HL-60 (cell line): Measurements from ENCODE around the gene MAN1C1.

Experiments used
- POLR2AphosphoS5 ChIP-seq: IDR thresholded peaks from 2 replicates; pipeline ENCODE4 v1.6.1; 2012; ENCODE audit warnings: low read depth
- TF ChIP-seq, protein P1 (sequence below): IDR thresholded peaks from 2 replicates; pipeline ENCODE4 v1.6.1; 2012; ENCODE audit warnings: low read depth; ENCODE audit not compliant: insufficient replicate concordance
- TF ChIP-seq, protein P2 (sequence below): IDR thresholded peaks from one replicate; pipeline ENCODE4 v1.5.1; 2011; ENCODE audit warnings: low read length, control low read depth, inconsistent platforms; ENCODE audit not compliant: insufficient read depth

DNA sequence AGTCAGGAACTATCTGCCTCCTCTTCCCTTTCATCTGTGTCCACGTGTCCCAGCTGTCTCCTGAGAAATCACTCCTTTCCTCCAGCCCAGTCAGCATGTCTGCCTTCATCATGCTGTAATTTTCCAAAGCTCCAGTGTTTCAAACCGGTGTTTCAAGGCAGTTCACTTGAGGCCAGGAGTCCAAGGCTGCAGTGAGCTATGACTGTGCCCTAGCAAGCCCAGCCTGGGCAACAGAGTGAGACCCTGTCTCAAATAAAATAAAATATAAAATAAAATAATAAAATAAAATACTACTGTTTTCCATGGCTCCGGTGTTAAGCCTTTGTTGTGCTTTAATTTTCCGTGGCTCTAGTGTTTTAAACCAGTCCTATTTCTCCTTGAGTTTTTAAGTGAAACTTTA lies 175.5 kb downstream of the MAN1C1 start:
- TF ChIP-seq, protein P1, sequence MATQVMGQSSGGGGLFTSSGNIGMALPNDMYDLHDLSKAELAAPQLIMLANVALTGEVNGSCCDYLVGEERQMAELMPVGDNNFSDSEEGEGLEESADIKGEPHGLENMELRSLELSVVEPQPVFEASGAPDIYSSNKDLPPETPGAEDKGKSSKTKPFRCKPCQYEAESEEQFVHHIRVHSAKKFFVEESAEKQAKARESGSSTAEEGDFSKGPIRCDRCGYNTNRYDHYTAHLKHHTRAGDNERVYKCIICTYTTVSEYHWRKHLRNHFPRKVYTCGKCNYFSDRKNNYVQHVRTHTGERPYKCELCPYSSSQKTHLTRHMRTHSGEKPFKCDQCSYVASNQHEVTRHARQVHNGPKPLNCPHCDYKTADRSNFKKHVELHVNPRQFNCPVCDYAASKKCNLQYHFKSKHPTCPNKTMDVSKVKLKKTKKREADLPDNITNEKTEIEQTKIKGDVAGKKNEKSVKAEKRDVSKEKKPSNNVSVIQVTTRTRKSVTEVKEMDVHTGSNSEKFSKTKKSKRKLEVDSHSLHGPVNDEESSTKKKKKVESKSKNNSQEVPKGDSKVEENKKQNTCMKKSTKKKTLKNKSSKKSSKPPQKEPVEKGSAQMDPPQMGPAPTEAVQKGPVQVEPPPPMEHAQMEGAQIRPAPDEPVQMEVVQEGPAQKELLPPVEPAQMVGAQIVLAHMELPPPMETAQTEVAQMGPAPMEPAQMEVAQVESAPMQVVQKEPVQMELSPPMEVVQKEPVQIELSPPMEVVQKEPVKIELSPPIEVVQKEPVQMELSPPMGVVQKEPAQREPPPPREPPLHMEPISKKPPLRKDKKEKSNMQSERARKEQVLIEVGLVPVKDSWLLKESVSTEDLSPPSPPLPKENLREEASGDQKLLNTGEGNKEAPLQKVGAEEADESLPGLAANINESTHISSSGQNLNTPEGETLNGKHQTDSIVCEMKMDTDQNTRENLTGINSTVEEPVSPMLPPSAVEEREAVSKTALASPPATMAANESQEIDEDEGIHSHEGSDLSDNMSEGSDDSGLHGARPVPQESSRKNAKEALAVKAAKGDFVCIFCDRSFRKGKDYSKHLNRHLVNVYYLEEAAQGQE: no peak
- TF ChIP-seq, protein P2, sequence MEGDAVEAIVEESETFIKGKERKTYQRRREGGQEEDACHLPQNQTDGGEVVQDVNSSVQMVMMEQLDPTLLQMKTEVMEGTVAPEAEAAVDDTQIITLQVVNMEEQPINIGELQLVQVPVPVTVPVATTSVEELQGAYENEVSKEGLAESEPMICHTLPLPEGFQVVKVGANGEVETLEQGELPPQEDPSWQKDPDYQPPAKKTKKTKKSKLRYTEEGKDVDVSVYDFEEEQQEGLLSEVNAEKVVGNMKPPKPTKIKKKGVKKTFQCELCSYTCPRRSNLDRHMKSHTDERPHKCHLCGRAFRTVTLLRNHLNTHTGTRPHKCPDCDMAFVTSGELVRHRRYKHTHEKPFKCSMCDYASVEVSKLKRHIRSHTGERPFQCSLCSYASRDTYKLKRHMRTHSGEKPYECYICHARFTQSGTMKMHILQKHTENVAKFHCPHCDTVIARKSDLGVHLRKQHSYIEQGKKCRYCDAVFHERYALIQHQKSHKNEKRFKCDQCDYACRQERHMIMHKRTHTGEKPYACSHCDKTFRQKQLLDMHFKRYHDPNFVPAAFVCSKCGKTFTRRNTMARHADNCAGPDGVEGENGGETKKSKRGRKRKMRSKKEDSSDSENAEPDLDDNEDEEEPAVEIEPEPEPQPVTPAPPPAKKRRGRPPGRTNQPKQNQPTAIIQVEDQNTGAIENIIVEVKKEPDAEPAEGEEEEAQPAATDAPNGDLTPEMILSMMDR: no peak
- no peak for TF ChIP-seq POLR2AphosphoS5
